Psoas muscle (tissue), 8 donors: ENCODE results near the gene SLC2A4. TPM values are rescaled to one million over a fixed set of nuclear protein-coding genes. Genes with fewer than 3 reads are reported as not detected.

ENCODE experiments used
- ATAC-seq, 4 donors: fragments of 200-7000 bp; cut with Tn5 transposase; one replicate each; pipeline ENCODE4 v1.9.1; 2020; ENCODE audit warnings: moderate library complexity in 3 of 4, mild to moderate bottlenecking in 2 of 4
- DNase-seq, 2 donors: peaks; one replicate each; pipeline ENCODE4 v3.0.0-alpha.2; 2020
- H3K27ac ChIP-seq: fragments of 200-600 bp; one replicate; pipeline ENCODE4 v1.8.0; 2022
- H3K27me3 ChIP-seq, 3 donors: fragments of 200-600 bp in 1 of 3; one replicate each; pipeline versions ENCODE4 v1.6.1 to v1.8.0; 2013 to 2022; ENCODE audit warnings: low read length in 2 of 3, mild to moderate bottlenecking in 2 of 3, moderate library complexity in 1 of 3; ENCODE audit not compliant: insufficient read depth in 3 of 3
- H3K36me3 ChIP-seq, 2 donors: fragments of 200-600 bp in 1 of 2; one replicate each; pipeline versions ENCODE4 v1.6.1 to v1.8.0; 2013 to 2022; ENCODE audit warnings: low read depth in 1 of 2, mild to moderate bottlenecking in 1 of 2, moderate library complexity in 1 of 2; ENCODE audit not compliant: insufficient read depth in 1 of 2
- H3K4me1 ChIP-seq: fragments of 200-600 bp; one replicate; pipeline ENCODE4 v1.8.0; 2022
- H3K4me3 ChIP-seq: fragments of 200-600 bp; one replicate; pipeline ENCODE4 v1.8.0; 2022; ENCODE audit warnings: mild to moderate bottlenecking
- H3K9me3 ChIP-seq: fragments of 200-600 bp; one replicate; pipeline ENCODE4 v1.8.0; 2022
- WGBS, 3 donors: extraction: QIAGEN DNeasy Blood & Tissue Kit; methylation state at CpG; one replicate each; pipeline versions ENCODE4 v1.1.6 to v1.1.7; 2013; 5-methylcytosine and 5-hydroxymethylcytosine counted together
- intact Hi-C, 2 donors: fragments of 100-400 bp; cut with DNase I; formaldehyde crosslinking; loops; one replicate each; pipeline versions ENCODE4 v1.11.0 to v1.14.2; 2022
- polyA plus RNA-seq, 3 donors: library from polyadenylated mRNA; stranded (reverse); fragments of 200-250 nt; gene quantifications; one replicate each; pipeline ENCODE4 v1.2.3, GENCODE V29; 2013
- total RNA-seq, 4 donors: library from RNA; stranded (reverse); fragmentation: NEBNext Ultra II Directional in 2 of 4; extraction: Animal tissue kit (Norgen Biotek cat#: 25700) in 2 of 4; gene quantifications; one replicate each; pipeline versions ENCODE4 v1.2.1 to v1.2.4, GENCODE V29; 2021 to 2023
- TF ChIP-seq, protein P1 (sequence below): fragments of 200-600 bp; IDR thresholded peaks from one replicate; pipeline ENCODE4 v1.8.0; 2022; ENCODE audit warnings: antibody characterized with exemption
- donor health status: healthy with polysubstance abuse.
- donor health status: DM: no; HTN: no; CAD: no; lungs with moderate emphysema.
- donor health status: Bipolar disorder and iron deficiency.
- donor health status: healthy.
- donor health status: DM: yes; HTN: yes; CAD: no.
- donor health status: DM: no; HTN: no; CAD: no.
- donor health status: DM: no; HTN: no; CAD: no.
- donor health status: DM: yes; HTN: yes; CAD: no.

SLC2A4 gene
- total and polyA plus RNA-seq, 7 donors = 19.4 to 257 (median 127) TPM

DNA sequence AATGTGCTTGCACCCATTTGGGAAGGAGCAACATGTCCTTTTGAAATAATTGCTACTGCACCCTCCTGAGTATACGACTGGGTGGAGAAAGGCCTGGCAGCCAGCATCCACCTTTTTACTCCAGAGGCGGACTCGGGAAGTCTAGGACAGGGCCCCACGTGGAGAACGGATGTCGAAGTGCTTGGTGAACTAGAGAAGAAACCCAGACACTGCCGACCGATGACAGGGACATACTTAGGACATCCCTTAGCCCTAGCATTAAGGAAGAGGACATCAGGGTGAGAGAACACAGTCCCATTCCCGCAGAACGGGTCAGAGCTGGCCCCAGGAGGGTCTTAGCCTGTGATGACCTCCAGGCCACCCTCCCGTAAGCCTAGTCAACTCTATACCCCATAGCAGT is 9.2 kb downstream of the SLC2A4 start:
- no peaks in the 10 kb centered on the region for H3K9me3 ChIP-seq
- ATAC-seq (peak in 3 of 4 donors; percentile 1 to 20 (median 15)), DNase-seq (peak in 1 of 2 donors; percentile 56)
- no peak overlapping the region for H3K4me3 ChIP-seq
- TF ChIP-seq, protein P1, sequence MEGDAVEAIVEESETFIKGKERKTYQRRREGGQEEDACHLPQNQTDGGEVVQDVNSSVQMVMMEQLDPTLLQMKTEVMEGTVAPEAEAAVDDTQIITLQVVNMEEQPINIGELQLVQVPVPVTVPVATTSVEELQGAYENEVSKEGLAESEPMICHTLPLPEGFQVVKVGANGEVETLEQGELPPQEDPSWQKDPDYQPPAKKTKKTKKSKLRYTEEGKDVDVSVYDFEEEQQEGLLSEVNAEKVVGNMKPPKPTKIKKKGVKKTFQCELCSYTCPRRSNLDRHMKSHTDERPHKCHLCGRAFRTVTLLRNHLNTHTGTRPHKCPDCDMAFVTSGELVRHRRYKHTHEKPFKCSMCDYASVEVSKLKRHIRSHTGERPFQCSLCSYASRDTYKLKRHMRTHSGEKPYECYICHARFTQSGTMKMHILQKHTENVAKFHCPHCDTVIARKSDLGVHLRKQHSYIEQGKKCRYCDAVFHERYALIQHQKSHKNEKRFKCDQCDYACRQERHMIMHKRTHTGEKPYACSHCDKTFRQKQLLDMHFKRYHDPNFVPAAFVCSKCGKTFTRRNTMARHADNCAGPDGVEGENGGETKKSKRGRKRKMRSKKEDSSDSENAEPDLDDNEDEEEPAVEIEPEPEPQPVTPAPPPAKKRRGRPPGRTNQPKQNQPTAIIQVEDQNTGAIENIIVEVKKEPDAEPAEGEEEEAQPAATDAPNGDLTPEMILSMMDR = no peak
- intact Hi-C loops = no loop called here
- H3K27ac ChIP-seq = peak overlapping the region; percentile 46
- peaks cover 0 to 22% of the 10 kb centered on the region in 2 donors for H3K36me3 ChIP-seq
- H3K4me1 ChIP-seq = peaks cover 30% of the 10 kb centered on the region
- peaks cover 0 to 9% (median 0%) of the 10 kb centered on the region in 3 donors for H3K27me3 ChIP-seq
- 30 to 63% (median 36%) methylated on average over 11 of the region's 11 CpGs for WGBS, 3 donors

DNA sequence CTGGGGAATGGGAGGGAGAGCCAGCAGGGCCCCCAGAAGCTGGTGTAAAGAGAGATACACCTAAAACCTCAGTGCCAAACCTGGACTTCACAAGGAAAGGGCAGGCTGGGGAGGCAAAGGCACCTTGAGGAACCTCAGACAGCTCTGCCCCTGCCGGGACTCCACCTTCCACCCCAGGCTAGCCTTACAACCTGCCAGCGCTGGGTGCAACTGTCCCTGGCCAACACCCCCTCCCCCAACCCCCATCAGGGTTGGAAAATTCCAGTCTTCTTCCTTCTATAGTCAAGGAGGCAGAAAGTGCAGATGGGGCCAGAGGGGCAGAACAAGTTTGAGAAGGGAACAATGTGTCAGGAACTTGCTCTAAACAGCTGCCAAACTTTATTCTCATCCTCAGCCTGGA is 10.7 kb downstream of the SLC2A4 start:
- H3K27ac ChIP-seq = peak overlapping the region; percentile 30
- peaks cover 0 to 8% of the 10 kb centered on the region in 2 donors for H3K36me3 ChIP-seq
- no peak for ATAC-seq
- WGBS, 3 donors = 49 to 54% (median 52%) methylated on average over 2 of the region's 2 CpGs
- no peaks in the 10 kb centered on the region for H3K9me3 ChIP-seq
- TF ChIP-seq, protein P1 = no peak
- H3K4me3 ChIP-seq = no peak overlapping the region
- intact Hi-C loops = no loop called here
- no peak for DNase-seq
- peaks cover 40% of the 10 kb centered on the region for H3K4me1 ChIP-seq
- H3K27me3 ChIP-seq = peaks cover 0 to 9% (median 0%) of the 10 kb centered on the region in 3 donors

DNA sequence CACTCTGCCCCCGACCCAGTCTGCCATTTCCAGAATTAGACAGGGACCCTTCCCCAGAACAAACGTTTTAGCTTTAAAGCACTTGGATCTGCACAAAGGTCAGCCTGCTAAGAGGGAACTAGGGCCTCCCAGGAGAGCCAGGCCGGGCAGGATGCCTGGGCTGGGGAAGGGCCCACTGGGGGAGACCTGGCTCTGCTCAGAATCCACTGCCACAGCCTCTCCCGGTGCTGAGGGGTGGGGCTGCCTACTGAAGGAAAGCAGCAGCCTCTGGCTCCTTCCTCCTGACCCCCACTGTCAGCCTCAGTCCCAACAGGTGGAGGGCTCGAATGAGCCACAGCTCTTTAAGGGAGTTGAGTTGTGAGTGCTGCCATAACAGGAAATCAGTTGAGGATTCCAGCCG is 11.2 kb downstream of the SLC2A4 start:
- intact Hi-C loops = no loop called here
- no peak for ATAC-seq

DNA sequence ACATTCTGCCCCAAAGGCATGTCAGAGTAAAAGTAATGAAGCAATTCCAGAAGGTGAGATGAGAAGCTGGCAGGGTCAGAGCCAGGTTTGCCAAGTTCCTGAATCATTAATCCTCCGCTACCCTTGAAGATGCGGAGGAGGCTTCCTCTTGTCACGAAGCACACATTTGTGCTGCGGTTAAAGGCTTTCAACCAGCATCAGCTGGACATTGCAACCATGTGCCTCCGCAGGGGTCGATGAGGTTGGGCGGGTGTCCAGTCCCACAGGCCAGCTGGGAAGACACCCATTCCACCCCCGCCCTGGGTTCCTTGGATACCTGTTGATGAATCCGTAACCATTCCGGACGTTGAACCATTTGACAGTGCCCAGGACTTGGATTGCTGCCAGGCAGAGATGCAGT is 11.6 kb downstream of the SLC2A4 start:
- H3K4me3 ChIP-seq = no peak overlapping the region
- H3K4me1 ChIP-seq = peaks cover 40% of the 10 kb centered on the region
- no peaks in the 10 kb centered on the region for H3K9me3 ChIP-seq
- intact Hi-C loops = no loop called here
- peaks cover 0 to 9% (median 0%) of the 10 kb centered on the region in 3 donors for H3K27me3 ChIP-seq
- peak overlapping the region; percentile 30 for H3K27ac ChIP-seq
- ATAC-seq (peak in 1 of 4 donors; percentile 0), DNase-seq (no peak)
- TF ChIP-seq, protein P1 = no peak
- no peaks in the 10 kb centered on the region for H3K36me3 ChIP-seq
- WGBS, 3 donors = 54 to 67% (median 60%) methylated on average over 11 of the region's 11 CpGs

More for the DNA sequence above, 11.2 kb downstream of the SLC2A4 start:
- Histone ChIP-seq H3K27me3 (peaks cover 0 to 9% (median 0%) of the 10 kb centered on the region in 3 donors), H3K36me3 (peaks cover 0 to 3% of the 10 kb centered on the region in 2 donors), H3K27ac (peak overlapping the region; percentile 30), H3K4me3 (no peak overlapping the region), H3K9me3 (no peaks in the 10 kb centered on the region), H3K4me1 (peaks cover 40% of the 10 kb centered on the region)
- TF ChIP-seq, protein P1 = no peak
- whole genome bisulfite sequencing, 3 donors = 10 to 23% (median 18%) methylated on average over 6 of the region's 6 CpGs
- no peak for DNase-seq
